Right lung (tissue), 10 donors: ENCODE data around the gene SPIRE2. TPM values are rescaled to one million over a fixed set of nuclear protein-coding genes. Genes with fewer than 3 reads are reported as not detected.
"Not testable (repeated sequence)": the region's sequence is repeated elsewhere in the genome, so short reads cannot be mapped to it uniquely, and the experiment has no call there.

Experiments used
- DNase-seq, 2 donors: peaks; one replicate each; pipeline ENCODE4 v3.0.0-alpha.2; 2013
- long read RNA-seq, 8 donors: transcript quantifications; one replicate each; lab custom pipeline, GENCODE V29; 2026
- polyA plus RNA-seq, 5 donors: library from polyadenylated mRNA; unstranded; fragments of 120-200 nt; gene quantifications; one replicate each; pipeline versions ENCODE4 v1.2.1 to v1.2.3, GENCODE V29; 2013; ENCODE audit warnings: inconsistent platforms in 1 of 5, low replicate concordance in 1 of 5; ENCODE audit not compliant: insufficient read length in 5 of 5, insufficient read depth in 1 of 5

SPIRE2 gene
- polyA plus RNA-seq = 10 to 100 TPM; 10.3 to 18.1 (median 11.4) TPM
- long read RNA-seq, donor 1, partial matches to known transcripts = 0 of 2 reads
- long read RNA-seq, donor 1, other reads (novel, unspliced or antisense) = 0 of 2 reads
- long read RNA-seq, donor 2, partial matches to known transcripts = 0 of 1 reads
- long read RNA-seq, donor 2, other reads (novel, unspliced or antisense) = 0 of 1 reads
- long read RNA-seq, donor 3, partial matches to known transcripts = 6 of 8 reads
- long read RNA-seq, donor 3, other reads (novel, unspliced or antisense) = 0 of 8 reads
- long read RNA-seq, donor 4 = 0 reads
- long read RNA-seq, donor 5 = 0 reads
- long read RNA-seq, donor 6, partial matches to known transcripts = 0 of 2 reads
- long read RNA-seq, donor 6, other reads (novel, unspliced or antisense) = 0 of 2 reads
- long read RNA-seq, donor 7 = 0 reads
- long read RNA-seq, donor 8, partial matches to known transcripts = 0 of 1 reads
- long read RNA-seq, donor 8, other reads (novel, unspliced or antisense) = 0 of 1 reads

GRCh38 chr16:89828199-89828869 lies at the start of gene SPIRE2:
SPIRE2 (plus strand) TSS chr16:89828475; CDS start chr16:89828551, 76 bp downstream.
- peak; percentile 77 to 79 for DNase-seq

GRCh38 chr16:89779231-89779908 lies 48.9 kb upstream of the SPIRE2 start:
- DNase-seq = no peak

GRCh38 chr16:89779909-89780305 lies 48.4 kb upstream of the SPIRE2 start:
- DNase-seq = no peak

GRCh38 chr16:89782489-89782888 lies 45.8 kb upstream of the SPIRE2 start:
- no peak for DNase-seq

- DNase-seq = not testable (repeated sequence)
These were observed 44.3 kb upstream of the SPIRE2 start for GRCh38 chr16:89783952-89784351.

DNA sequence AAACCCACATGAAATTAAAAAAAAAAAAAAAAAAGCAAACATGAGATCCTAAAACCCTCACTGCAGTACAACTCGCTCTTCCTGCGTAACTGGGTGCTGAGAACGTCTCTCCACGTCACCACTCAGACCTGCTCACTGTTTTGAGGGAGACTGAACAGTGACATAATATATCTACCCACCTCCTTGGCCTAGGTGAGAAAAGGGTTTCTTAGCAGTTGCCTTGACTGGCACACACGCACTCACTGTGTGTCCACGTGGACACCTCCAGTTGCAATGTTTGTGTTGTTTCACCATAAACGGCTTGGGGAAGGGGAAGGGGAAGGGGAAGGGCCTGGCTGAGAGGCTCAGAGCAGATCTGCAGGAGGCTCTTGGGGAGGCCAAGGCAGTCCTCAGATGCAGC lies 43.9 kb upstream of the SPIRE2 start:
- no peak for DNase-seq

DNA sequence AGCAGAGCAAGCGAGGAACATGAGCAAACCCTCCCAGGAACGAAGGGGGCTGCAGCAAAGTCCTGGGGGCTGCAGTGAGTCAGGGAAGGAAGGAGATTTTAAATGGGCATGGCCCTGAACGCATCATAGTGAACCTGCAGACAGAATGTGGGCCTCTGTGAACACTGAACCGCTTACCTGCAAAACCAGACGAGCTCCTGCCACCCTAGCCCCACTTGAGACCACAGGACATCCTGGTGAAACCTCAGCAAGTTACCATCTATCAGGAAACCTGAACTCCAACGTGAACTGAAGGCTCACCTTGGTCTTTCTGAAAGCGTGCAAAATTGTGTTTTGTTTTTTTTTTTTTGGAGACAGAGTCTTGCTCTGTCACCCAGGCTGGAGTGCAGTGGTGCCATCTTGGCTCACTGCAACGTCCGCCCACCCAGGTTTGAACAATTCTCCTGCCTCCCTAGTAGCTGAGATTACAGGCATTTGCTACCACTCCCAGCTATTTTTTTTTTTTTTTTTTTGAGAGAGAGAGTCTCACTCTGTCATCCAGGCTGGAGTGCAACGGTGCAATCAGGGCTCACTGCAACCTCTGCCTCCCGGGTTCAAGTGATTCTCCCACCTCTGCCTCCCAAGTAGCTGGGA lies 42.6 kb upstream of the SPIRE2 start:
- no peak for DNase-seq

GRCh38 chr16:89786474-89787364 lies 41.6 kb upstream of the SPIRE2 start:
- no peak for DNase-seq

DNA sequence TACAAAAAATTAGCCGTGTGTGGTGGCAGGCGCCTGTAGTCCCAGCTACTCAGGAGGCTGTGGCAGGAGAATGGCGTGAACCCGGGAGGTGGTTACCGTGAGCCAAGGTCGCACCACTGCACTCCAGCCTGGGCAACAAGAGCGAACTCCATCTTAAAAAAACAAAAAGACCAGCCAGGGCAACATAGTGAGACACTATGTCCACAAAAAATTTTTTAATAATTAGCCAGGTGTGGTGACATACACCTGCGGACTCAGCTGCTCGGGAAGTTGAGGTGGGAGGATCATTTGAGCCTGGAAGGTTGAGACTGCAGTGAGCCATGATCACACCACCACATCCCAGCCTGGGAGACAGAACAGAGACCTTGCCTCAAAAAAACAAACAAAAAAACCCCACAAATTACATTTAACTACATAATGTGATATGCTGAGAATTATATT lies 40.9 kb upstream of the SPIRE2 start:
- no peak for DNase-seq

GRCh38 chr16:89791278-89791995 lies 36.8 kb upstream of the SPIRE2 start:
- no peak for DNase-seq

DNA sequence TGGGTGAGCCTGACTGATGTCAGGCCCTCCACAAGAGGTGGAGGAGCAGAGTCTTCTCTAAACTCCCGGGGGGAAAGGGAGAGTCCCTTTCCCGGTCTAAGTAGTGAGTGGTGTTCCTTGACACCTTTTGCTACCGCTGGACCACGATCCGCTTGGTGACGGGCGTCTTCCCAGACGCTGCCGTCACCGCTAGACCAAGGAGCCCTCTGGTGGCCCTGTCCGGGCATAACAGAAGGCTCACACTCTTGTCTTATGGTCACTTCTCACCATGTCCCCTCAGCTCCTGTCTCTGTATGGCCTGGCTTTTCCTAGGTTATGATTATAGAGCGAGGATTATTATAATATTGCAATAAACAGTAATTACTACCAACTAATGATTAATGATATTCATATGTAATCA lies 35.2 kb upstream of the SPIRE2 start:
- DNase-seq = not testable (repeated sequence)

DNA sequence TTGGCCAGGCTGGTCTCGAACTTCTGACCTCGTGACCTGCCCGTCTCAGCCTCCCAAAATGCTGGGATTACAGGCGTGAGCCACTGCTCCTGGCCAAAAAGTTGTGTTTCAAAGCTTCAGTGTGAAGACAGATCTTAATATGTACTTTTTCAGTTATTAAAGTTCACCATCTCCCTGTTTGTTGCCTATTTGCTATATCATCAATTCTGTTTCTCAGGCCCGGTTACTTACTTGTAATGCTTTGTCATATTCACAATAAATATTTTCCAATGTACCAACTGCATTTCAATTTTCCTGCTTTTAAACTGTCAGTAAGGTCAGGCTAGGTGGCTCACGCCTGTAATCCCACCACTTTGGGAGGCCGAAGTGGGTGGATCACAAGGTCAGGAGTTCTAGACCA lies 34.3 kb upstream of the SPIRE2 start:
- no peak for DNase-seq

- no peak for DNase-seq
These were observed 32.6 kb upstream of the SPIRE2 start for GRCh38 chr16:89795676-89796075.

- DNase-seq = no peak
These were observed 32.2 kb upstream of the SPIRE2 start for GRCh38 chr16:89796104-89796503.

DNA sequence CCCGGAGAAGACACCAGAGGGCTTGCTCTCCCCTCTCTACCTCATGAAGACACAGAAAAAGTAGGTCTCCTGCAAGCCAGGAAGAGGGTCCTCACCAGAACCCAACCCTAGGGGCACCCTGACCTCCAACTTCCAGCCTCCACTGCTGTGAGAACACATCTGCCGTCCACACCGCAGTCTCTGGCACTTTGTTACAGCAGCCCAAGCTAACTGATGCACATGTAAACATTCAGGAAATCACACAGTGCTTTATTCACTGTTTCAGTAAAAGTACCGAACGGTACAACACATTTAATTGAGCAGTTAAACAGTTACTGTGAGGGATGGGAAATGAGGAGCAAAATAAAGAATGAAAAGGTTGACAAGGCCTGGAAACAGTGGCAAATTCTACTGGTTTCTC lies 30.1 kb upstream of the SPIRE2 start:
- DNase-seq = no peak

DNA sequence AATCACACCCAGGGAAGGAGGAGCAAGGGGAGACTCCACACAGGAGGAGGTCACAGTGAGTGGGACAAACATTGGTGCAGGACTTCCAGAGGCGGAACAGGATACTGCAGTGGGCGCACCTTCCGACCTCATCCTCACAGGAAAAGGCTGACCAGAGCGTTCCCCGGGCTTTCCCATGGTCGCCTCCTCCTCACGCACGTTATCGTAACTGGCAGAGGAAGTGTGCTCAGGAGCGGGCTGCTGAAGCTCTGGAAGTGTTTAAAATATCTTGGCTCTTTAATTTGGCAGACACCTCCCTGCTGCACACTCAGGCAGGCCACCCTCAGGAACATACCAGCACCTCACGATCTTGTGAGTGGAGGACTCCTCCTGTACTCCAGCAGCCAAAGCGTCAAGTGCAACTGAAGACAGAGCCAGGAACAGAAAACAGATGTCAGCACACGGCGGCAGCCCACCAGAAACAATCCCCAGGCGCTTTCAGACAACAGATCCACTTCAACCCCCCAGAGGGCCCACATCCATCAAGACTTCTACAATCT lies 29.4 kb upstream of the SPIRE2 start:
- no peak for DNase-seq

GRCh38 chr16:89801800-89802199 lies 26.5 kb upstream of the SPIRE2 start:
- peak in 1 of 2 donors; percentile 36 for DNase-seq

- DNase-seq = no peak
These were observed 23.0 kb upstream of the SPIRE2 start for GRCh38 chr16:89805136-89805905.
